ENCODE measurements around the gene SCGN. TPM values are rescaled to one million over a fixed set of nuclear protein-coding genes. Genes with fewer than 3 reads are reported as not detected.
A peak's percentile ranks its signal among the peaks of the same experiment; 100 is the strongest.

Gene SCGN
- total and polyA plus RNA-seq, 9 of the 15 experiments (the other 6 are each of a cell fraction or from before 2014, with no cell fraction given) = not detected

- no peaks in the 10 kb centered on the region for H4K20me1 ChIP-seq (replicated peaks; ENCODE audit: control insufficient read depth, insufficient read depth, low read length)
- no peaks in the 10 kb centered on the region for H3K36me3 ChIP-seq (ENCODE audit: control insufficient read depth, insufficient read depth, low read length)
- no peaks in the 10 kb centered on the region for H3K79me2 ChIP-seq (ENCODE audit: control insufficient read depth, insufficient read depth, low read length)
- no peak overlapping the region for H3K9ac ChIP-seq (ENCODE audit: insufficient read depth in 1 of 2, low read depth in 2 of 2, low read length in 2 of 2)
- no peaks in the 10 kb centered on the region for H3K4me1 ChIP-seq (replicated peaks in 1 of 2; ENCODE audit: control insufficient read depth in 2 of 2, insufficient read depth in 2 of 2, low read length in 2 of 2)
- H3K27me3 ChIP-seq (ENCODE audit: control insufficient read depth in 2 of 2, insufficient read depth in 2 of 2, low read length in 2 of 2) = no peaks in the 10 kb centered on the region
- H3K9me1 ChIP-seq (ENCODE audit: control insufficient read depth, insufficient read depth, low read length) = no peaks in the 10 kb centered on the region
- H3K9me3 ChIP-seq (replicated peaks; ENCODE audit: control insufficient read depth, insufficient read depth, low read depth, low read length) = no peaks in the 10 kb centered on the region
- no peak overlapping the region for H3K4me2 ChIP-seq (ENCODE audit: insufficient read depth, low read length)
- DNase-seq (ENCODE audit: extremely low read depth in 1 of 4, low spot score in 3 of 4) = no peak
- H3K4me3 ChIP-seq = no peak overlapping the region
- ChIA-PET CTCF (ENCODE audit: low intra/inter-chr PET ratio) (no interaction called here), POLR2A (no interaction called here)
- ATAC-seq = no peak
- BruUV-seq (replicated peaks) = no TSS peak
- no peak overlapping the region for H2AFZ ChIP-seq (ENCODE audit: low read depth, low read length)
- H3K27ac ChIP-seq (ENCODE audit: extremely low read depth, low read depth, low read length) = no peak overlapping the region
- 0% methylated on average over 1 of the region's 1 CpG for WGBS (ENCODE audit: insufficient coverage, low coverage, missing lambda C conversion rate)
- intact Hi-C loops (cut with micrococcal nuclease) (no loop called here), in situ Hi-C loops (cut with MboI) (no loop called here)
- no peak for TF ChIP-seq CEBPB (tag; IDR thresholded peaks at IDR 0.05)
- TF ChIP-seq CTCF (IDR thresholded peaks at IDR 0.05 in 2 of 3, conservative IDR thresholded peaks at IDR 0.05 in 1 of 3; ENCODE audit: insufficient read depth in 2 of 3, low read depth in 1 of 3, low read length in 3 of 3) = peak in 2 of 3 experiments; percentile 17 to 23; a peak in 2 of 6 replicates
- FAIRE-seq = peak; percentile 46
Observed at GRCh38 chr6:25746968-25747367, 95.0 kb downstream of the SCGN start.

GRCh38 chr6:25747477-25747876 is 95.5 kb downstream of the SCGN start:
- BruUV-seq (replicated peaks) = no TSS peak
- no peak overlapping the region for H3K4me3 ChIP-seq
- ChIA-PET POLR2A (interaction anchor here (0.5 kb wide), 1 partner anchor 242 kb away, joined by 3 read pairs; no protein-coding TSS in a partner anchor), CTCF (ENCODE audit: low intra/inter-chr PET ratio) (no interaction called here)
- no peaks in the 10 kb centered on the region for H3K79me2 ChIP-seq (ENCODE audit: control insufficient read depth, insufficient read depth, low read length)
- intact Hi-C loops (cut with micrococcal nuclease) (no loop called here), in situ Hi-C loops (cut with MboI) (no loop called here)
- no peak overlapping the region for H2AFZ ChIP-seq (ENCODE audit: low read depth, low read length)
- TF ChIP-seq ATF7 (IDR thresholded peaks at IDR 0.05) (no peak), KLF13 (tag; IDR thresholded peaks at IDR 0.05; ENCODE audit: borderline replicate concordance, low read depth) (no peak), IRF2 (CRISPR knock-in tag; IDR thresholded peaks at IDR 0.05) (no peak), SP2 (IDR thresholded peaks at IDR 0.05; ENCODE audit: extremely low read depth, low read depth, low read length, poor library complexity, severe bottlenecking) (no peak), NCOA6 (IDR thresholded peaks at IDR 0.05) (no peak), ZNF830 (CRISPR knock-in tag; IDR thresholded peaks at IDR 0.05) (no peak), RBM25 (IDR thresholded peaks at IDR 0.05; ENCODE audit: low read depth, low read length, severe bottlenecking) (no peak), ZNF232 (CRISPR knock-in tag; IDR thresholded peaks at IDR 0.05) (no peak), E2F1 (CRISPR knock-in tag; IDR thresholded peaks at IDR 0.05) (no peak)
- H3K4me1 ChIP-seq (replicated peaks in 1 of 2; ENCODE audit: control insufficient read depth in 2 of 2, insufficient read depth in 2 of 2, low read length in 2 of 2) = no peaks in the 10 kb centered on the region
- no peak overlapping the region for H3K4me2 ChIP-seq (ENCODE audit: insufficient read depth, low read length)
- FAIRE-seq (no peak), DNase-seq (ENCODE audit: extremely low read depth in 1 of 4, low spot score in 3 of 4) (no peak), ATAC-seq (no peak)
- H3K36me3 ChIP-seq (ENCODE audit: control insufficient read depth, insufficient read depth, low read length) = no peaks in the 10 kb centered on the region
- H3K27me3 ChIP-seq (ENCODE audit: control insufficient read depth in 2 of 2, insufficient read depth in 2 of 2, low read length in 2 of 2) = no peaks in the 10 kb centered on the region
- no peaks in the 10 kb centered on the region for H4K20me1 ChIP-seq (replicated peaks; ENCODE audit: control insufficient read depth, insufficient read depth, low read length)
- H3K27ac ChIP-seq (ENCODE audit: extremely low read depth, low read depth, low read length) = no peak overlapping the region
- no peaks in the 10 kb centered on the region for H3K9me1 ChIP-seq (ENCODE audit: control insufficient read depth, insufficient read depth, low read length)
- 3% methylated on average over 2 of the region's 2 CpGs for WGBS (ENCODE audit: insufficient coverage, low coverage, missing lambda C conversion rate)
- H3K9ac ChIP-seq (ENCODE audit: insufficient read depth in 1 of 2, low read depth in 2 of 2, low read length in 2 of 2) = no peak overlapping the region
- H3K9me3 ChIP-seq (replicated peaks; ENCODE audit: control insufficient read depth, insufficient read depth, low read depth, low read length) = no peaks in the 10 kb centered on the region

All from K562 (cell line).